Stimulated activated CD8-positive, alpha-beta memory T cell treated with anti-CD3 and anti-CD28 coated beads, Interleukin-2, amount 100 ng/mL, for 1 hour (primary cell): ENCODE data around the gene HAGH.

Experiments
- DNase-seq, 2 donors: peaks; one replicate each; pipeline ENCODE4 v3.0.0-alpha.2; 2020; ENCODE audit warnings: low read depth in 2 of 2

HAGH gene

GRCh38 chr16:1786242-1787055, 40.2 kb downstream of the HAGH start:
- DNase-seq = no peak

GRCh38 chr16:1785846-1786170, 40.8 kb downstream of the HAGH start:
- DNase-seq = no peak

- DNase-seq = no peak
Observed at GRCh38 chr16:1784977-1785845, 41.4 kb downstream of the HAGH start.

- DNase-seq = peak; percentile 95
Observed at GRCh38 chr16:1782408-1783264, 44.0 kb downstream of the HAGH start, which contains the start of the genes NUBP2 and SPSB3. TSS of gene NUBP2 (plus strand) at chr16:1782960. CDS start at chr16:1783021, 61 bp downstream. TSS of gene SPSB3 (minus strand) at chr16:1782571. CDS start at chr16:1781483, 1,088 bp downstream.

- DNase-seq = no peak
Observed at GRCh38 chr16:1781758-1782407, 44.7 kb downstream of the HAGH start.

DNA sequence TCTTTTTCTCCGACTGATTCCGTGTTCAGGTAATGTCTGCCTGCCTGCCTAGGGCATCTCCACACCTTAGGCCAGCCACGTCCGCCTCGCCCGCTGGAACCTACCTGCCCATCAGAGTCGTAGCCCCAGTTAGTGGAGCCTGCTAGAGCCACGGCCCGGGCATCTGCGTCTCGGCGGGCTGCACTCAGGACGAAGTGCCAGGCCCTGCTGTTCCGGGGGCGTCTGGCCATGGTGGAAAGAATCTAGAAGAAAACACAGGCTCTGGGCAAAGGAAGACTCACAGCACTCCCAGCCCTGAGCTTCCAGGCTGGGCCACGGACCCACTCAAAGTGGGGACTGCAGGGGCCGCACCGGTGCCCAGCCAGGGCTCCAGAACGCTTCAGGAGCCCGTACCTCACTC, 45.4 kb downstream of the HAGH start:
- DNase-seq = no peak

DNA sequence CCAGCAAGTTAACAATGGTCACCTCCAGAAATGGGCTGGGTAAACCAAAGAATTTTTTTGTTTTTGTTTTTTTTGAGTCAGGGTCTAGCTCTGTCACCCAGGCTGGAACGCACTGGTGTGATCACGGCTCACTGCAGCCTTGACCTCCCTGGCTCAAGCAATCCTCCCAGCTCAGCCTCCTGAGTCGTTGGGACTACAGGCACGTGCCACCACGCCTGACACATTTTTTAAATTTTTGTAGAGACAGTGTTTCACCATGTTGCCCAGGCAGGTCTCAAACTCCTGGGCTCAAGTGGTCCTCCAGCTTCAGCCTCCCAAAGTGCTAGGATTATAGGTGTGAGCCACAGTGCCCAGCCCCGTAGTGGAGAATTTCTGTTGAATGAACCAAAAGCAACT, 46.0 kb downstream of the HAGH start:
- no peak for DNase-seq

DNA sequence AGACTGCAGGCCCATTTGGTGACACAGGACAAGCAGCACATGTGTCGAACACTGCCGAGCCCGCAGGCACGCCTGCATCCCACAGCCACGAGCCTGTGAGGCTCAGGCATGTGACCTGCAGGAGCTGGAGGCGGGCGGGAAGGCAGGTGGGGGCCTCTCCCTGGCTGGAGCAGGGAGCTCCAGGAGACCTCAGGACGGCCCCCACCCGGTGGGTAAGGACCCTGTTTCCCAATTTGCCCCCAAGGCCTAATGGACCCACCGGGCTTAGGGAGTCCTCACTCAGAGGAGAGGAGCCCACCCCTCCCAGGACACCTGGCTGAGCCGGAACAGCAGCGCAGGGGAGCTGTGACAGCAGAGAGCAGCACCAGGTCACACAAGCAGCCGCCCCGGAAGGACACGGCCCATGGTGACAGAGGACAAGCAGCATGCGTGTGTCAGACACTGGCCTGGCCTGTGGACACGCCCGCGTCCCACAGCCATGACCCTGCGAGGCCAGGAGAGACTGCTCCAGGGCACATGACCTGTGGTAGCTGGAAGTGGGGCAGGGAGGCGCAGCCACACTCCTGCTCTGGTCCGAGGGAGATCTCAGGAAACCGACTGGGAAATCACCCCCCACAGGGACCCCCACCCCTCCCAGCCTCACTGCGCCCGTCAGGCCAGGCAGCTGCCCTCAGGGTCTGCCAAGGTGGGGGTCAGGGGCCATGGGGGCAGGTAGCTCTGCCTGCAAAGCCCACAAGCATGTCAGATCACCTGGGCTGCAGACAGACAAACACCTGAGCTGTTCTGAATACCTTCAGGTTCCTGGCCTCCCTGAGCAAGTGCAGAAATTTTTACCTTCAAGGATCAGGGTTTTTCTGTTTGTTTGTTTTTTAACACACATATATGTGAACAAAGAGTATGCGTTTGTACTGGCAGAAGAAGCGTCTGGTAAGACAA, 46.6 kb downstream of the HAGH start:
- no peak for DNase-seq

DNA sequence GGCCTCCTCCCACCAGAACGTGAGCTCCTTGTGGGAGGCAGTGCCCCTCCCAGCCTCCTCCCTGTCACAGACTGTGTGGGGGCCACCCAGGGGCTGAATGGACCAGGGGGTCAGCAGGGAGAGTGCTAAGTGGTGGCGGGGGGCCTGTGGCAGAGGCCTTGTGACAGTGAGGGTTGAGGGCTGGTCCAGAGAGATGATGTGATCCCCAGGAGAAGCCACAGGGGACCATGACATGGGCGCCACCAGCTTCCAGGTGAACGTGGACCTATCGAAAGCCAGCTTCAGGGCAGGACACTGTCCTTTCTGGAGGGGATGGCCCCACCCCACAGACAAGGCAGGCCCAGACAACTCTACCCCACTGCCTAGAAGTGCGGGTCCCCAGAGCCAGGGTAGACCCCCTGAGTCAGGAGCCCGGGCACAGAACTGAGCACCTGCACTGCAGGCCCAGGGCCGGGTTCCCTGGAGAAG, 47.4 kb downstream of the HAGH start:
- DNase-seq = no peak

GRCh38 chr16:1778200-1779179, 48.1 kb downstream of the HAGH start:
- no peak for DNase-seq

DNA sequence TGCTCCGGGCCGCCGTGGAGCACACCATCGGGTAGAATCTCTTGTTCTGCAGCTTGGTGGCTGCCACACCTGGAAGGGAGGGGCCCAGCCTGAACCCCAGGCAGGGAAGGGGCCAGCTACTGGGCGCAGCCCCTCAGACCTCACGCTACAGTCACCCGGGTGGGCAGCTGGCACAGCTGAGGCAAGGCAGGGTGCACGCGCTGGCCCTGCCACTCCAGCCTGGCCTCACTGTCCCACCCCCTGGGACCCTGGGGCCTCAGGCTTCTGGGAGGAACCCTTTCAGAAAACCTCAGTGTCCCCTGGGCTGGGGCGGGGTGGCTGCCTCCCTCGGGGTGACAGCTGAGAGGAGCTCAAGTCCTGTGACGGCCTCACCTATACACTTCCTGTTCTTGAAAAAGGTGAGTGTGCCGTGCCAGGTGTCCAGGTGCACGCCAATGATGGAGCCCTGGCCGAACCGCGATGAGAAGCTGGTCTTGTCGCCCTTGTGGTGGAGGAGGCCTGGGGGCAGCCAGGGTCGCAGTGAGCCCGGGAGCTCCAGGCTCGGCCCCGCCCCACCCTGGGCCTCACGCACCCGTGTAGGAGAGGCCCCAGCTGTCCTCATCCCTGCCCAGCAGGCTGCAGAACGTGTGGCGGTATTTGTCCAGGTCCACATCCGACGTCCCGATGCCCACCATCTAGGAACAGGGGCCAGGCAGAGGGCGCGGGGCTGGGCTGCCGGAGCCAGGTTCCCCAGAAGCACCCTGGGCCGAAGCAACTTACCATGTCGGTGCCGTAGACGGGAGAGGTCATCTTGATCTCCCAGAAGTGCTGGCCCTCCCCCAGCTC, 49.0 kb downstream of the HAGH start:
- no peak for DNase-seq

GRCh38 chr16:1776991-1777374, 49.6 kb downstream of the HAGH start:
- no peak for DNase-seq

GRCh38 chr16:1776672-1776955, 50.0 kb downstream of the HAGH start:
- no peak for DNase-seq

- DNase-seq = no peak
Observed at GRCh38 chr16:1775846-1776671, 50.6 kb downstream of the HAGH start.

GRCh38 chr16:1775006-1775845, 51.4 kb downstream of the HAGH start:
- no peak for DNase-seq

DNA sequence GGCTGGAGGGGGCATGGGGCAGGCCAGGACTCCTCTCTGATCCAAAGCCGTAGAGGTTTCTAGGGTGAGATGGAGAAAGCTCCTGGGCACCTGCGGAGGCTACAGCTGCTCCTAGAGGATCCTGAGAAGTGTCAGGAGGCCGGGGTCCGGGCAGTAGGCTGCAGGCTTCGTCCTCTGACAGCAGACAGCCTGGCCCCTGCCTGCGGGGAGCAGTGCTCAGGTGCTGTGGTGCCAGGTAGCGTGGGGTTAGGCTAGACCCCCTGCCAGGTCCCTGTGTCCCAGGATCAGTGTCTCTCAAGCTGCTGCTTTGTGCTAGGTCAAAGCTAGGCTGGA, 52.2 kb downstream of the HAGH start:
- DNase-seq = no peak
